Measurements from ENCODE around the gene RNASEH1.

DNA sequence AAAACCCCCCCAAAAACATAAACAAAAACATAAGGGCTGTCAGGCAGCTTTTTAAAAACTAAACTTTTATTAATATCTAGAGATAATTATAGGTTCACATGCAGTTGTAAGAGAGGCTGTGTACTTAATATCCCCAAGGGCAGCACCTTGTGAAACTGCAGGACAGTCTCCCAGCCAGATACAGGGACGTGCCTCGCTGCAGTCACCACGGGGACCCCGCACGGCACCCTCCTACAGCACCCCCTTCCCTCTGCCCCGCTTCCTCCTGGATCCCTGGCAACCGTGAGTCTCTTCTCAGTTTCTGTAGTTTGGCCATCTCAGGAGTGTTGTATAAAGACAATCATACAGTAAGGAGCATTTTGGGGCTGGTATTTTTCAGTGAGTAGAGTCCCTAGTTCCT is 30.0 kb upstream of the RNASEH1 start:
- TF ChIP-seq, protein P1, sequence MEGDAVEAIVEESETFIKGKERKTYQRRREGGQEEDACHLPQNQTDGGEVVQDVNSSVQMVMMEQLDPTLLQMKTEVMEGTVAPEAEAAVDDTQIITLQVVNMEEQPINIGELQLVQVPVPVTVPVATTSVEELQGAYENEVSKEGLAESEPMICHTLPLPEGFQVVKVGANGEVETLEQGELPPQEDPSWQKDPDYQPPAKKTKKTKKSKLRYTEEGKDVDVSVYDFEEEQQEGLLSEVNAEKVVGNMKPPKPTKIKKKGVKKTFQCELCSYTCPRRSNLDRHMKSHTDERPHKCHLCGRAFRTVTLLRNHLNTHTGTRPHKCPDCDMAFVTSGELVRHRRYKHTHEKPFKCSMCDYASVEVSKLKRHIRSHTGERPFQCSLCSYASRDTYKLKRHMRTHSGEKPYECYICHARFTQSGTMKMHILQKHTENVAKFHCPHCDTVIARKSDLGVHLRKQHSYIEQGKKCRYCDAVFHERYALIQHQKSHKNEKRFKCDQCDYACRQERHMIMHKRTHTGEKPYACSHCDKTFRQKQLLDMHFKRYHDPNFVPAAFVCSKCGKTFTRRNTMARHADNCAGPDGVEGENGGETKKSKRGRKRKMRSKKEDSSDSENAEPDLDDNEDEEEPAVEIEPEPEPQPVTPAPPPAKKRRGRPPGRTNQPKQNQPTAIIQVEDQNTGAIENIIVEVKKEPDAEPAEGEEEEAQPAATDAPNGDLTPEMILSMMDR (IDR thresholded peaks at IDR 0.05): no peak
- TF ChIP-seq ZFX (IDR thresholded peaks at IDR 0.05; ENCODE audit: borderline replicate concordance): no peak
